GM12878 (cell line): ENCODE measurements around the gene PRSS1.

Experiments
- BHLHE40 ChIP-seq, 2 experiments: fragments of 450-650 bp in 1 of 2; IDR thresholded peaks; 2 replicates each; pipeline ENCODE4 v1.6.1; 2011 to 2017; ENCODE audit warnings: low read depth in 2 of 2, borderline replicate concordance in 1 of 2, improper control_type of control experiment in 1 of 2, low read length in 1 of 2, mild to moderate bottlenecking in 1 of 2
- CBFB ChIP-seq: IDR thresholded peaks from 2 replicates; pipeline ENCODE4 v1.6.1; 2016; ENCODE audit warnings: antibody characterized with exemption, low read depth
- CEBPB ChIP-seq, 2 experiments: fragments of 150-350 bp in 1 of 2; IDR thresholded peaks; 2 replicates each; pipeline ENCODE4 v1.6.1; 2012 to 2014; ENCODE audit warnings: low read depth in 2 of 2, low read length in 2 of 2, borderline replicate concordance in 1 of 2, inconsistent platforms in 1 of 2
- CEBPZ ChIP-seq: fragments of 150-350 bp; IDR thresholded peaks from 2 replicates; pipeline ENCODE4 v1.6.1; 2016; ENCODE audit warnings: low read depth, low read length
- CTCF ChIP-seq, 3 experiments: IDR thresholded peaks in 2 of 3; conservative IDR thresholded peaks in 1 of 3; 2 replicates each; pipeline ENCODE4 v1.5.1; 2011; ENCODE audit warnings: low read depth in 3 of 3, low read length in 3 of 3, mild to moderate bottlenecking in 3 of 3, control low read depth in 2 of 3, moderate library complexity in 2 of 3, inconsistent platforms in 1 of 3, mixed read lengths in 1 of 3; ENCODE audit not compliant: control insufficient read depth in 2 of 3, insufficient read depth in 1 of 3; ENCODE audit errors: extremely low read depth in 1 of 3
- KDM1A ChIP-seq: fragments of 200-600 bp; sonication (generic); IDR thresholded peaks from 2 replicates; pipeline ENCODE4 v1.6.1; 2016; ENCODE audit warnings: borderline replicate concordance
- WRNIP1 ChIP-seq: IDR thresholded peaks from 2 replicates; pipeline ENCODE4 v1.6.1; 2011; ENCODE audit warnings: low read depth, low read length, improper control_type of control experiment, borderline replicate concordance
- ZBTB40 ChIP-seq: fragments of 450-650 bp; IDR thresholded peaks from 2 replicates; pipeline ENCODE4 v1.6.1; 2016; ENCODE audit warnings: mild to moderate bottlenecking, moderate library complexity, borderline replicate concordance

- TF ChIP-seq CEBPB (IDR thresholded peaks at IDR 0.05; ENCODE audit: borderline replicate concordance in 1 of 2, low read depth in 2 of 2, low read length in 2 of 2) = no peak
- TF ChIP-seq CBFB = no peak
- TF ChIP-seq WRNIP1 = no peak
- TF ChIP-seq CTCF (IDR thresholded peaks at IDR 0.05 in 2 of 3, conservative IDR thresholded peaks at IDR 0.05 in 1 of 3; ENCODE audit: control insufficient read depth in 2 of 3, extremely low read depth in 1 of 3, insufficient read depth in 1 of 3, low read depth in 3 of 3, low read length in 3 of 3) = peak; percentile 57 to 70 (median 59)
- TF ChIP-seq CEBPZ = no peak
- TF ChIP-seq BHLHE40 (IDR thresholded peaks at IDR 0.05; ENCODE audit: borderline replicate concordance in 1 of 2, low read depth in 2 of 2, low read length in 1 of 2) = no peak
- no peak for TF ChIP-seq ZBTB40
- no peak for TF ChIP-seq KDM1A
These were observed 37.3 kb upstream of the PRSS1 start for GRCh38 chr7:142711746-142712616.
